HL-60 (cell line): ENCODE results near the gene CYP2U1.

Source experiments
- DNase-seq, 2 experiments: peaks; one replicate each; pipeline ENCODE4 v3.0.0-alpha.2; 2010 to 2020; ENCODE audit warnings: low read depth in 1 of 2, low spot score in 1 of 2
- H3K27ac ChIP-seq: fragments of 250-450 bp; sonication (Bioruptor Pico); replicated peaks from 2 replicates; pipeline ENCODE4 v1.5.1; 2020; ENCODE audit warnings: mild to moderate bottlenecking, moderate library complexity
- H3K27me3 ChIP-seq: fragments of 250-450 bp; sonication (Bioruptor Pico); 2 replicates; pipeline ENCODE4 v1.5.1; 2021; ENCODE audit warnings: mild to moderate bottlenecking, moderate library complexity; ENCODE audit not compliant: insufficient read depth, poor library complexity, severe bottlenecking
- H3K4me3 ChIP-seq: replicated peaks from 2 replicates; pipeline ENCODE4 v1.5.1; 2011; ENCODE audit warnings: mild to moderate bottlenecking, control low read depth, low read length; ENCODE audit not compliant: insufficient read depth
- GABPA ChIP-seq: IDR thresholded peaks from 2 replicates; pipeline ENCODE4 v1.6.1; 2012; ENCODE audit warnings: low read depth
- POLR2AphosphoS5 ChIP-seq: IDR thresholded peaks from 2 replicates; pipeline ENCODE4 v1.6.1; 2012; ENCODE audit warnings: low read depth
- SPI1 ChIP-seq: IDR thresholded peaks from 2 replicates; pipeline ENCODE4 v1.6.1; 2012; ENCODE audit warnings: low read depth, mild to moderate bottlenecking, borderline replicate concordance
- TF ChIP-seq, protein P1 (sequence below): IDR thresholded peaks from 2 replicates; pipeline ENCODE4 v1.6.1; 2012; ENCODE audit warnings: low read depth; ENCODE audit not compliant: insufficient replicate concordance
- TF ChIP-seq, protein P2 (sequence below): IDR thresholded peaks from one replicate; pipeline ENCODE4 v1.5.1; 2011; ENCODE audit warnings: low read length, control low read depth, inconsistent platforms; ENCODE audit not compliant: insufficient read depth

The CYP2U1 gene

GRCh38 chr4:107894138-107894603 is 37.2 kb upstream of the CYP2U1 start:
- Histone ChIP-seq H3K4me3 (no peak overlapping the region), H3K27me3 (no peaks in the 10 kb centered on the region), H3K27ac (no peak overlapping the region)
- no peak for DNase-seq
- TF ChIP-seq SPI1 (no peak), GABPA (no peak), POLR2AphosphoS5 (no peak)
- TF ChIP-seq, protein P1, sequence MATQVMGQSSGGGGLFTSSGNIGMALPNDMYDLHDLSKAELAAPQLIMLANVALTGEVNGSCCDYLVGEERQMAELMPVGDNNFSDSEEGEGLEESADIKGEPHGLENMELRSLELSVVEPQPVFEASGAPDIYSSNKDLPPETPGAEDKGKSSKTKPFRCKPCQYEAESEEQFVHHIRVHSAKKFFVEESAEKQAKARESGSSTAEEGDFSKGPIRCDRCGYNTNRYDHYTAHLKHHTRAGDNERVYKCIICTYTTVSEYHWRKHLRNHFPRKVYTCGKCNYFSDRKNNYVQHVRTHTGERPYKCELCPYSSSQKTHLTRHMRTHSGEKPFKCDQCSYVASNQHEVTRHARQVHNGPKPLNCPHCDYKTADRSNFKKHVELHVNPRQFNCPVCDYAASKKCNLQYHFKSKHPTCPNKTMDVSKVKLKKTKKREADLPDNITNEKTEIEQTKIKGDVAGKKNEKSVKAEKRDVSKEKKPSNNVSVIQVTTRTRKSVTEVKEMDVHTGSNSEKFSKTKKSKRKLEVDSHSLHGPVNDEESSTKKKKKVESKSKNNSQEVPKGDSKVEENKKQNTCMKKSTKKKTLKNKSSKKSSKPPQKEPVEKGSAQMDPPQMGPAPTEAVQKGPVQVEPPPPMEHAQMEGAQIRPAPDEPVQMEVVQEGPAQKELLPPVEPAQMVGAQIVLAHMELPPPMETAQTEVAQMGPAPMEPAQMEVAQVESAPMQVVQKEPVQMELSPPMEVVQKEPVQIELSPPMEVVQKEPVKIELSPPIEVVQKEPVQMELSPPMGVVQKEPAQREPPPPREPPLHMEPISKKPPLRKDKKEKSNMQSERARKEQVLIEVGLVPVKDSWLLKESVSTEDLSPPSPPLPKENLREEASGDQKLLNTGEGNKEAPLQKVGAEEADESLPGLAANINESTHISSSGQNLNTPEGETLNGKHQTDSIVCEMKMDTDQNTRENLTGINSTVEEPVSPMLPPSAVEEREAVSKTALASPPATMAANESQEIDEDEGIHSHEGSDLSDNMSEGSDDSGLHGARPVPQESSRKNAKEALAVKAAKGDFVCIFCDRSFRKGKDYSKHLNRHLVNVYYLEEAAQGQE, result no peak
- TF ChIP-seq, protein P2, sequence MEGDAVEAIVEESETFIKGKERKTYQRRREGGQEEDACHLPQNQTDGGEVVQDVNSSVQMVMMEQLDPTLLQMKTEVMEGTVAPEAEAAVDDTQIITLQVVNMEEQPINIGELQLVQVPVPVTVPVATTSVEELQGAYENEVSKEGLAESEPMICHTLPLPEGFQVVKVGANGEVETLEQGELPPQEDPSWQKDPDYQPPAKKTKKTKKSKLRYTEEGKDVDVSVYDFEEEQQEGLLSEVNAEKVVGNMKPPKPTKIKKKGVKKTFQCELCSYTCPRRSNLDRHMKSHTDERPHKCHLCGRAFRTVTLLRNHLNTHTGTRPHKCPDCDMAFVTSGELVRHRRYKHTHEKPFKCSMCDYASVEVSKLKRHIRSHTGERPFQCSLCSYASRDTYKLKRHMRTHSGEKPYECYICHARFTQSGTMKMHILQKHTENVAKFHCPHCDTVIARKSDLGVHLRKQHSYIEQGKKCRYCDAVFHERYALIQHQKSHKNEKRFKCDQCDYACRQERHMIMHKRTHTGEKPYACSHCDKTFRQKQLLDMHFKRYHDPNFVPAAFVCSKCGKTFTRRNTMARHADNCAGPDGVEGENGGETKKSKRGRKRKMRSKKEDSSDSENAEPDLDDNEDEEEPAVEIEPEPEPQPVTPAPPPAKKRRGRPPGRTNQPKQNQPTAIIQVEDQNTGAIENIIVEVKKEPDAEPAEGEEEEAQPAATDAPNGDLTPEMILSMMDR, result no peak

DNA sequence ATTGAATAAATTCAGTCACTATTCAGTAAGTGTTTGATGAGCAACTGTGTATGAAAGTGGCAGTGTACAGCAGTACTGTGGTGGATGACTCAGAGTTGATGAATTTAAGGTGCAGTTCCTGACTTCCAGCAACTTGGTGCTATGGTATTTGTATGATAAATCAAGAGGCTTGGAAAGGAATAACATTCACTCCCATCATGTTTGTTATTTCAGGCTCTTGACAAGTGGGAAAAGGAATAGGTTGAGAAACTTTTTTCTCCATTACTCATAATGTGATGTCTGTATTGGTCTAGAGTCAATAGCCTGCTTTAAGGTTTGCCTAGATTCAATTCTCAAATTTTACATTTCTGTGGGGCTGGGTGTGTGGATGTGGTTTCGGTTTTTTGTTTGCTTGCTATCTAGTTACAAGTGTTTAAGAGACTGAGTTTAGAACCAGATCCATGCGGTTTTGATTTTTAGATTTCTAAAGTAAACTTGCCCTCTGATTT is 35.1 kb upstream of the CYP2U1 start:
- Histone ChIP-seq H3K4me3 (no peak overlapping the region), H3K27ac (no peak overlapping the region), H3K27me3 (no peaks in the 10 kb centered on the region)
- TF ChIP-seq, protein P1, result no peak
- TF ChIP-seq POLR2AphosphoS5 (no peak), SPI1 (no peak), GABPA (no peak)
- TF ChIP-seq, protein P2, result no peak
- DNase-seq, result no peak

GRCh38 chr4:107896646-107897045 is 34.7 kb upstream of the CYP2U1 start:
- H3K27ac ChIP-seq, result no peak overlapping the region

More at GRCh38 chr4:107896646-107897045, 34.7 kb upstream of the CYP2U1 start:
- no peak for DNase-seq
- Histone ChIP-seq H3K27me3 (no peaks in the 10 kb centered on the region), H3K4me3 (no peak overlapping the region)
- TF ChIP-seq SPI1 (no peak), GABPA (no peak), POLR2AphosphoS5 (no peak)
- TF ChIP-seq, protein P2, result no peak
- TF ChIP-seq, protein P1, result no peak
